HL-60 (cell line): ENCODE results near the gene DHRS12.

ENCODE experiments used
- DNase-seq, 2 experiments: peaks; one replicate each; pipeline ENCODE4 v3.0.0-alpha.2; 2010 to 2020; ENCODE audit warnings: low read depth in 1 of 2, low spot score in 1 of 2
- H3K27ac ChIP-seq: fragments of 250-450 bp; sonication (Bioruptor Pico); replicated peaks from 2 replicates; pipeline ENCODE4 v1.5.1; 2020; ENCODE audit warnings: mild to moderate bottlenecking, moderate library complexity
- H3K27me3 ChIP-seq: fragments of 250-450 bp; sonication (Bioruptor Pico); 2 replicates; pipeline ENCODE4 v1.5.1; 2021; ENCODE audit warnings: mild to moderate bottlenecking, moderate library complexity; ENCODE audit not compliant: insufficient read depth, poor library complexity, severe bottlenecking
- H3K4me3 ChIP-seq: replicated peaks from 2 replicates; pipeline ENCODE4 v1.5.1; 2011; ENCODE audit warnings: mild to moderate bottlenecking, control low read depth, low read length; ENCODE audit not compliant: insufficient read depth
- GABPA ChIP-seq: IDR thresholded peaks from 2 replicates; pipeline ENCODE4 v1.6.1; 2012; ENCODE audit warnings: low read depth
- POLR2AphosphoS5 ChIP-seq: IDR thresholded peaks from 2 replicates; pipeline ENCODE4 v1.6.1; 2012; ENCODE audit warnings: low read depth
- REST ChIP-seq: IDR thresholded peaks from 2 replicates; pipeline ENCODE4 v1.6.1; 2012; ENCODE audit warnings: low read depth; ENCODE audit not compliant: insufficient replicate concordance
- SPI1 ChIP-seq: IDR thresholded peaks from 2 replicates; pipeline ENCODE4 v1.6.1; 2012; ENCODE audit warnings: low read depth, mild to moderate bottlenecking, borderline replicate concordance
- TF ChIP-seq, protein P1 (sequence below): IDR thresholded peaks from one replicate; pipeline ENCODE4 v1.5.1; 2011; ENCODE audit warnings: low read length, control low read depth, inconsistent platforms; ENCODE audit not compliant: insufficient read depth

DHRS12 gene

DNA sequence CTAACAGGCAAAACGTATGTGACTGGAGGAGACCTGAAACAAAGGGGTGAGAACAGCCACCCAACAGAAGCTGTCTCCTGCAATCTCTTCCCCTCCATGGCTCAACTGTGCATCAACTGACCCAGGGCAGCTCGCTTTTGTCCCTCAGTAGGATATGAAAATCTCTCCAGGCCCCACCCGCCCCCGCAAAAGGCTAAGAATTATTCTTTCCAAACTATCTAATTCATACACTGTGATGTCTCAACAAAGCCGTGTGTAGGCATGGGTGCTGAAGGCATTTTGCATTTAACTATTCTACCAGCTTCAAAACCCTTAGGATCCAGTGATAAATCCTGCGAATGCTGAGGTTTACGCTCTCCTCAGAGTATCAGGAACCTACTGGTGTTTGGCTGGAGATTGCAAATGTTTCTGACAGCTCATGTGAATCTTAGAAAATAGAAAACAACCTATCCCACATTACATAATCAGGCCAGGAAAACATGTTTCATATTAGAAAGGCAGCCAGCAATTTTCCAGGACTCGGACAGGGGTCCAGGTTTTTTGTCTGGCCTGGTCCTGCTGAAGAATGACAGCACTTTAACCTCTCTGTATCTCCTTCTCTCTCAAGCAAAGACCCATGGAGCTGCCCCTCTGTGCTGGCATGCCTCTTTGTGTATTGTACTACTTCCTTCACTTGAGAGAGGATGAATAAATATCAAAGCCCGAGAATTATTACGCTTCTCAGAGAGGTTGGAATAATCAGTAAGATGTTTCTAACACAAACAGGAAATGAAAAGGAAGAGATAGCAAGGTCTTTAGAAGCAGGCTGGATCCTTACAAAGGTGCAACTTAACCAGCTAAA is 17.3 kb downstream of the DHRS12 start:
- no peaks in the 10 kb centered on the region for H3K27me3 ChIP-seq
- no peak overlapping the region for H3K27ac ChIP-seq
- no peak for TF ChIP-seq POLR2AphosphoS5
- TF ChIP-seq GABPA, result no peak
- TF ChIP-seq, protein P1, sequence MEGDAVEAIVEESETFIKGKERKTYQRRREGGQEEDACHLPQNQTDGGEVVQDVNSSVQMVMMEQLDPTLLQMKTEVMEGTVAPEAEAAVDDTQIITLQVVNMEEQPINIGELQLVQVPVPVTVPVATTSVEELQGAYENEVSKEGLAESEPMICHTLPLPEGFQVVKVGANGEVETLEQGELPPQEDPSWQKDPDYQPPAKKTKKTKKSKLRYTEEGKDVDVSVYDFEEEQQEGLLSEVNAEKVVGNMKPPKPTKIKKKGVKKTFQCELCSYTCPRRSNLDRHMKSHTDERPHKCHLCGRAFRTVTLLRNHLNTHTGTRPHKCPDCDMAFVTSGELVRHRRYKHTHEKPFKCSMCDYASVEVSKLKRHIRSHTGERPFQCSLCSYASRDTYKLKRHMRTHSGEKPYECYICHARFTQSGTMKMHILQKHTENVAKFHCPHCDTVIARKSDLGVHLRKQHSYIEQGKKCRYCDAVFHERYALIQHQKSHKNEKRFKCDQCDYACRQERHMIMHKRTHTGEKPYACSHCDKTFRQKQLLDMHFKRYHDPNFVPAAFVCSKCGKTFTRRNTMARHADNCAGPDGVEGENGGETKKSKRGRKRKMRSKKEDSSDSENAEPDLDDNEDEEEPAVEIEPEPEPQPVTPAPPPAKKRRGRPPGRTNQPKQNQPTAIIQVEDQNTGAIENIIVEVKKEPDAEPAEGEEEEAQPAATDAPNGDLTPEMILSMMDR, result no peak
- no peak for TF ChIP-seq REST
- TF ChIP-seq SPI1, result no peak
- no peak for DNase-seq
- no peak overlapping the region for H3K4me3 ChIP-seq

- Histone ChIP-seq H3K4me3 (no peak overlapping the region), H3K27me3 (no peaks in the 10 kb centered on the region), H3K27ac (no peak overlapping the region)
- TF ChIP-seq SPI1, result no peak
- no peak for TF ChIP-seq REST
- no peak for TF ChIP-seq GABPA
- TF ChIP-seq POLR2AphosphoS5, result no peak
- TF ChIP-seq, protein P1, result no peak
- DNase-seq, result no peak
These were observed 18.1 kb downstream of the DHRS12 start for GRCh38 chr13:51785712-51786424.

DNA sequence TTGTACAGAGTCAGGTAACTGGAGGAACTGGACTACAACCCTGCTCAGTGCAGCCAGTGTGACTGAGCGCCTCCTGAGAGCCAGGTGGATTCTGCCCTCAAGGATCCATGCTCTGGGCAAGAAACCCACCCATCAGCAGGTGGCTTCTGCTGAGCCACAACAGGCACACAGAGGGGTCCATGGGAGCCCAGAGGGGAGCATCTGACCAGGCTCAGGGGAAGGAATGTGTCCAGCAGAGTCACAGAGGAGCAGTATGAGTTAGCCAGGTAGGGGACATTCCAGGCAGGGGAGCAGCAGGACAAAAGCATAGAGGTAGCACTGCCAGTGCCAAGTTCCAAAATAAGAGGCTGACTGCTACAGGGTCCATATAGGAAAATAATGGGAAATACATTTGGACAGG is 19.9 kb downstream of the DHRS12 start:
- DNase-seq, result no peak
- H3K27me3 ChIP-seq, result no peaks in the 10 kb centered on the region
- TF ChIP-seq REST, result no peak
- TF ChIP-seq GABPA, result no peak
- TF ChIP-seq SPI1, result no peak
- TF ChIP-seq, protein P1, result no peak
- no peak for TF ChIP-seq POLR2AphosphoS5
- no peak overlapping the region for H3K27ac ChIP-seq
- H3K4me3 ChIP-seq, result no peak overlapping the region
